Measurements from ENCODE around the gene CYP2C9.

DNA sequence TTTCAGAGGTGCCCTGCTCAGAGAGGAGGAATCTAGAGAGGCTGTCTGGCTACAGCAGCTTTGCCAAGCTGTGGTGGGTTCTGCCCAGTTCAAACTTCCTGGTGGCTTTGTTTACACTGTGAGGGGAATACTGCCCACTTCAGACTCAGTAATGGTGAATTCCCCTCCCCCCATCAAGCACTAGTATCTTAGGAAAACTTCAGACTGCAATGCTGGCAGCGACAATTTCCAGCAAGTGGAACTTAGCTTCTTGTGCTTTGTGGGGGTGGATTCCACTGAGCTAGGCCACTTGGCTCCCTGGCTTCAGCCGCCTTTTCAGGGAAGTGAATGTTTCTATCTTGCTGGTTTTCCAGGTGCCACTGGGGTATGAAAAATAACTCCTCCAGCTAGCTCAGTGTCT is 88.0 kb downstream of the CYP2C9 start:
- TF ChIP-seq, protein P1, sequence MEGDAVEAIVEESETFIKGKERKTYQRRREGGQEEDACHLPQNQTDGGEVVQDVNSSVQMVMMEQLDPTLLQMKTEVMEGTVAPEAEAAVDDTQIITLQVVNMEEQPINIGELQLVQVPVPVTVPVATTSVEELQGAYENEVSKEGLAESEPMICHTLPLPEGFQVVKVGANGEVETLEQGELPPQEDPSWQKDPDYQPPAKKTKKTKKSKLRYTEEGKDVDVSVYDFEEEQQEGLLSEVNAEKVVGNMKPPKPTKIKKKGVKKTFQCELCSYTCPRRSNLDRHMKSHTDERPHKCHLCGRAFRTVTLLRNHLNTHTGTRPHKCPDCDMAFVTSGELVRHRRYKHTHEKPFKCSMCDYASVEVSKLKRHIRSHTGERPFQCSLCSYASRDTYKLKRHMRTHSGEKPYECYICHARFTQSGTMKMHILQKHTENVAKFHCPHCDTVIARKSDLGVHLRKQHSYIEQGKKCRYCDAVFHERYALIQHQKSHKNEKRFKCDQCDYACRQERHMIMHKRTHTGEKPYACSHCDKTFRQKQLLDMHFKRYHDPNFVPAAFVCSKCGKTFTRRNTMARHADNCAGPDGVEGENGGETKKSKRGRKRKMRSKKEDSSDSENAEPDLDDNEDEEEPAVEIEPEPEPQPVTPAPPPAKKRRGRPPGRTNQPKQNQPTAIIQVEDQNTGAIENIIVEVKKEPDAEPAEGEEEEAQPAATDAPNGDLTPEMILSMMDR (IDR thresholded peaks at IDR 0.05; ENCODE audit: low read depth, low read length) = no peak
- TF ChIP-seq EZH2phosphoT487 (IDR thresholded peaks at IDR 0.05; ENCODE audit: low read depth) = no peak

Data from OCI-LY3 (cell line).